CD14-positive monocyte (primary cell): ENCODE measurements around the gene RPS21. TPM values are rescaled to one million over a fixed set of nuclear protein-coding genes. Genes with fewer than 3 reads are reported as not detected.

Experiments used
- DNase-seq, 3 donors: peaks; one replicate each; pipeline ENCODE4 v3.0.0-alpha.2; 2011 to 2022
- H2AFZ ChIP-seq: 2 replicates; pipeline ENCODE4 v1.6.0; 2012; ENCODE audit warnings: mild to moderate bottlenecking, low read depth, low read length, inconsistent platforms; ENCODE audit not compliant: insufficient read depth, poor library complexity, severe bottlenecking
- H3K27ac ChIP-seq, 2 donors: 1 replicate in 1 of 2; 2 replicates in 1 of 2; pipeline ENCODE4 v1.5.1; 2012 to 2013; ENCODE audit warnings: low read length in 2 of 2, control low read depth in 1 of 2, inconsistent platforms in 1 of 2, low read depth in 1 of 2, mild to moderate bottlenecking in 1 of 2
- H3K27me3 ChIP-seq, 2 donors: one replicate each; pipeline versions ENCODE4 v1.6.0 to v1.6.1; 2011 to 2013; ENCODE audit warnings: low read length in 2 of 2; ENCODE audit not compliant: control insufficient read depth in 2 of 2, insufficient read depth in 2 of 2
- H3K36me3 ChIP-seq, 2 donors: replicated peaks in 1 of 2; 1 replicate in 1 of 2; 2 replicates in 1 of 2; pipeline versions ENCODE4 v1.5.1 to v1.6.1; 2012 to 2013; ENCODE audit warnings: low read length in 2 of 2, control low read depth in 1 of 2, inconsistent platforms in 1 of 2, mild to moderate bottlenecking in 1 of 2; ENCODE audit not compliant: insufficient read depth in 2 of 2, control insufficient read depth in 1 of 2
- H3K4me1 ChIP-seq, 2 donors: 1 replicate in 1 of 2; 2 replicates in 1 of 2; pipeline versions ENCODE4 v1.5.1 to v1.6.1; 2012 to 2013; ENCODE audit warnings: low read length in 2 of 2, control low read depth in 1 of 2, inconsistent platforms in 1 of 2, mild to moderate bottlenecking in 1 of 2, moderate library complexity in 1 of 2; ENCODE audit not compliant: insufficient read depth in 2 of 2, control insufficient read depth in 1 of 2
- H3K4me2 ChIP-seq: replicated peaks from 2 replicates; pipeline ENCODE3; 2012; ENCODE audit warnings: low read length, moderate library complexity, mild to moderate bottlenecking; ENCODE audit not compliant: poor library complexity, severe bottlenecking; ENCODE audit errors: extremely low read depth
- H3K4me3 ChIP-seq, 3 experiments: fragments of 200-600 bp in 1 of 3; sonication (generic) in 1 of 3; replicated peaks in 1 of 3; 1 replicate in 2 of 3; 2 replicates in 1 of 3; pipeline ENCODE4 v1.5.1; 2011 to 2013; ENCODE audit warnings: low read length in 3 of 3, mild to moderate bottlenecking in 3 of 3, control low read depth in 2 of 3, low read depth in 2 of 3, inconsistent platforms in 1 of 3, moderate library complexity in 1 of 3
- H3K79me2 ChIP-seq: 2 replicates; pipeline ENCODE4 v1.6.0; 2012; ENCODE audit warnings: mild to moderate bottlenecking, control low read depth, inconsistent platforms, low read length, moderate library complexity; ENCODE audit not compliant: insufficient read depth
- H3K9ac ChIP-seq: 2 replicates; pipeline ENCODE4 v1.6.0; 2017; ENCODE audit warnings: low read length, mild to moderate bottlenecking; ENCODE audit not compliant: insufficient read depth, poor library complexity, severe bottlenecking
- H3K9me3 ChIP-seq, 2 donors: replicated peaks in 1 of 2; 1 replicate in 1 of 2; 2 replicates in 1 of 2; pipeline versions ENCODE4 v1.5.1 to v1.6.1; 2012 to 2013; ENCODE audit warnings: low read length in 2 of 2, control low read depth in 1 of 2; ENCODE audit not compliant: control insufficient read depth in 1 of 2, insufficient read depth in 1 of 2
- H4K20me1 ChIP-seq: 2 replicates; pipeline ENCODE4 v1.6.0; 2012; ENCODE audit warnings: mild to moderate bottlenecking, low read length, control low read depth, moderate library complexity; ENCODE audit not compliant: insufficient read depth
- H3K27ac Mint-ChIP-seq, 7 donors: one replicate each; pipeline ENCODE4 v1.8.0; 2020; ENCODE audit warnings: mild to moderate bottlenecking in 7 of 7, mixed read lengths in 7 of 7, moderate library complexity in 6 of 7, inconsistent platforms in 2 of 7
- H3K27me3 Mint-ChIP-seq, 3 donors: one replicate each; pipeline ENCODE4 v1.8.0; 2021 to 2022; ENCODE audit warnings: low read depth in 3 of 3, mild to moderate bottlenecking in 3 of 3, mixed read lengths in 3 of 3, moderate library complexity in 3 of 3, inconsistent platforms in 1 of 3
- H3K36me3 Mint-ChIP-seq, 2 donors: one replicate each; pipeline ENCODE4 v1.8.0; 2020; ENCODE audit warnings: mixed read lengths in 2 of 2, inconsistent platforms in 1 of 2, mild to moderate bottlenecking in 1 of 2
- H3K4me1 Mint-ChIP-seq: one replicate; pipeline ENCODE4 v1.8.0; 2020; ENCODE audit warnings: mild to moderate bottlenecking, mixed read lengths
- H3K4me3 Mint-ChIP-seq, 2 donors: one replicate each; pipeline ENCODE4 v1.8.0; 2020; ENCODE audit warnings: mild to moderate bottlenecking in 2 of 2, mixed read lengths in 2 of 2, moderate library complexity in 1 of 2
- H3K9me3 Mint-ChIP-seq, 7 donors: one replicate each; pipeline ENCODE4 v1.8.0; 2020 to 2022; ENCODE audit warnings: mixed read lengths in 7 of 7, mild to moderate bottlenecking in 6 of 7, moderate library complexity in 6 of 7, inconsistent platforms in 2 of 7
- CTCF ChIP-seq: fragments of 200-600 bp; IDR thresholded peaks from one replicate; pipeline ENCODE4 v1.8.0; 2022; ENCODE audit warnings: antibody characterized with exemption, mild to moderate bottlenecking
- WGBS: methylation state at CpG from one replicate; pipeline ENCODE4 v1.1.5; 2013; ENCODE audit warnings: missing lambda C conversion rate; ENCODE audit not compliant: insufficient coverage; 5-methylcytosine and 5-hydroxymethylcytosine counted together
- intact Hi-C, 2 donors: fragments of 100-400 bp; cut with micrococcal nuclease; formaldehyde crosslinking; loops; one replicate each; pipeline versions ENCODE4 v1.15.0 to v1.15.1; 2023
- polyA plus RNA-seq, 3 donors: library from polyadenylated mRNA; depleted of rRNA in 1 of 3; unstranded in 2 of 3; stranded (reverse) in 1 of 3; fragments of 300-500 nt in 2 of 3; fragments of >200 nt in 1 of 3; fragmentation: Illumina TruSeq in 2 of 3; gene quantifications; 1 replicate in 2 of 3; 2 replicates in 1 of 3; pipeline ENCODE4 v1.2.3, GENCODE V29; 2012 to 2021

Gene RPS21
- polyA plus RNA-seq, 3 donors = 799 to 6,263 (median 968) TPM

DNA sequence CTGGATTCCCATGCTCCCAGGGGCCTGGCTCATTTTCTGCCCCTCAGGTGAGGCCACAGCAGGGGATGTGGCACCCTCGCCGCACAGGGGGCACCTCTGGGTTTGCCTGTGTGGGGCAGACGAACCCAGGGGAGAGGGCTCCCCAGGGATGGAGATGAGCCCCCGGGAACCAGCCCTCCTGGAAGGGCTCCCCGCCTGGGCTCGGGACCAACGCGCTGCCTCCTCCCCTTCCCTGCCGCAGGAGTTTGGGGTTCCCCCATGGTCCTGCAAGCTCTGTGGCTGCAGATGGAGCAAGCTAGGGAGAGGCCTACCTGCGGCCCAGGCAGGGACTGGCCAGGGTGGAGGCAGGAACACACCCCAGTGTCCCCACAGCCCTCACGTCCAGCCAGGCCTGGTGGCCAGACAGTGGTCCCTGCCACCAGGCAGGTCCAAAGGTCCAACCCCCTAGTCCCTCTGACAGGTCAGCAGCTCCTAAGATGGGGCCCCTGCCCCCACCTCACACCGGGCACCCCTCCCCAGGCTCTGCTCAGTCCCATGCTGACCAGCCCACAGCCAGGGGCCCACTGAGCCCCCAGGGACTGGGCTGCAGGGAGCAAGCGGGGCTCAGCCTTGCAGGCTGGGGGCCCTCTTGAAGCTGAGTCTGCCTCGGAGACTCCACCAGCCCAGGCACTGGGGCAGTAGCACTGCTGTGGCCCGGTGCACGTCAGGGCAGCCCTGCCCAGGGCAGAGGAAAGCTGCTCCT is 33.4 kb upstream of the RPS21 start:
- no peaks in the 10 kb centered on the region for H3K4me1 Mint-ChIP-seq
- no peak overlapping the region for H3K27ac ChIP-seq
- no peak overlapping the region for H3K4me3 ChIP-seq
- intact Hi-C loops = no loop called here
- H3K36me3 ChIP-seq = no peaks in the 10 kb centered on the region
- no peaks in the 10 kb centered on the region for H3K79me2 ChIP-seq
- peaks cover 2 to 21% (median 14%) of the 10 kb centered on the region in 3 donors for H3K27me3 Mint-ChIP-seq
- no peak overlapping the region for H3K4me2 ChIP-seq
- TF ChIP-seq CTCF = no peak
- H3K27ac Mint-ChIP-seq = no peak overlapping the region
- no peaks in the 10 kb centered on the region for H4K20me1 ChIP-seq
- H3K4me1 ChIP-seq = no peaks in the 10 kb centered on the region
- WGBS = 90% methylated on average over 14 of the region's 16 CpGs
- no peak overlapping the region for H2AFZ ChIP-seq
- H3K4me3 Mint-ChIP-seq = no peak overlapping the region
- no peaks in the 10 kb centered on the region for H3K36me3 Mint-ChIP-seq
- no peak for DNase-seq
- no peak overlapping the region for H3K9ac ChIP-seq
- peaks cover 0 to 11% of the 10 kb centered on the region in 2 donors for H3K27me3 ChIP-seq
- H3K9me3 Mint-ChIP-seq = peaks cover 3 to 10% (median 8%) of the 10 kb centered on the region in 7 donors
- H3K9me3 ChIP-seq = no peaks in the 10 kb centered on the region

DNA sequence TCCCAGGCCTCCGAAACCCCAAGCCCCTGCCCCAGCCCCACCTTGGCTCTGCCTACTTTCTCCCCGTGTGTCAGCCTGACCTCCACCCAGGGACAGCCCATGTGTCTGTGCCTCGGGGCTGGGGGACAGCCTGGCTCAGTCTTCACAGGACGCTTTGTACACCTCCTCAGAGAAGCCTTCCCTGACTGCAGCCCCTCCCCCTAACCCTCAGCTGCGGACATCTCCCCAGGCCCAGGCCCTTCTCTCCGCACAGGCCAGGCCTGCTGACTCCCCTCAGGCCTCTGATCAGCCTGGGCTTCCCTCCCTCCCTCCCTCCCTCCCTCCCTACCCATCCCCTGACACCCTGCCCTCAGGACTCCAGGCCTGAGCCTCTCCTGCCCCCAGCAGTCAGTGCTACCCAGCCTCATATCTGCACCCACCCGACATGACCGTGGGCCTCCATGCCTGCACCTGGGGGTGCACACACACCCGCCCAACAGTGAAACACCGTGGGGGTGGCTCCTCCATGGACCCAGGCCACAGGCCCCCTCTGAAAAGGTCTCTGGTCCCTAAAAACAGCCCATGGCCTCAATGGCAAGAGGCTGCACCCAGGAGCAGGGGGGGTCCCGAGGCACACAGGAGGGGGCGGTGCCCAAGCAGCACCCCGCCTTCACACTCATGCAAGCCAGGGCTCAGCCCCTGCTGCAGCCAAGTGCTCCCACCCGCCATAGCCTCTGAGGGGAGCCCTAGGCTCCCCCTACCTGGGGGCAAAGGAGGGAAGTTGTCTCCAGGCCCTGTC is 32.7 kb upstream of the RPS21 start:
- Histone ChIP-seq H3K4me2 (no peak overlapping the region), H3K9ac (no peak overlapping the region), H3K4me3 (no peak overlapping the region), H3K36me3 (no peaks in the 10 kb centered on the region), H3K27ac (no peak overlapping the region), H3K27me3 (peaks cover 0 to 11% of the 10 kb centered on the region in 2 donors), H3K79me2 (no peaks in the 10 kb centered on the region), H4K20me1 (no peaks in the 10 kb centered on the region), H3K4me1 (no peaks in the 10 kb centered on the region), H3K9me3 (no peaks in the 10 kb centered on the region), H2AFZ (no peak overlapping the region)
- no peak for DNase-seq
- intact Hi-C loops = no loop called here
- Mint-ChIP-seq H3K36me3 (no peaks in the 10 kb centered on the region), H3K9me3 (peaks cover 0 to 2% (median under 1%) of the 10 kb centered on the region in 7 donors), H3K4me1 (no peaks in the 10 kb centered on the region), H3K4me3 (no peak overlapping the region), H3K27ac (no peak overlapping the region), H3K27me3 (peaks cover 2 to 24% (median 14%) of the 10 kb centered on the region in 3 donors)
- 82% methylated on average over 10 of the region's 14 CpGs for WGBS
- TF ChIP-seq CTCF = no peak
